SJCRH30 (cell line): Measurements from ENCODE around the gene TFPI. TPM values are rescaled to one million over a fixed set of nuclear protein-coding genes. Genes with fewer than 3 reads are reported as not detected.
"Not testable (repeated sequence)": the region's sequence is repeated elsewhere in the genome, so short reads cannot be mapped to it uniquely, and the experiment has no call there.

Experiments
- DNase-seq, 2 experiments: peaks; one replicate each; pipeline ENCODE4 v3.0.0-alpha.2; 2015 to 2020
- H3K27ac ChIP-seq: fragments of 250-450 bp; sonication (Bioruptor Pico); 2 replicates; pipeline ENCODE4 v1.5.1; 2020; ENCODE audit warnings: mild to moderate bottlenecking, moderate library complexity
- H3K27me3 ChIP-seq: fragments of 250-450 bp; sonication (Bioruptor Pico); 2 replicates; pipeline ENCODE4 v1.5.1; 2020; ENCODE audit warnings: mild to moderate bottlenecking, moderate library complexity
- H3K36me3 ChIP-seq: fragments of 250-450 bp; sonication (Bioruptor Pico); 2 replicates; pipeline ENCODE4 v1.5.1; 2020; ENCODE audit warnings: mild to moderate bottlenecking, moderate library complexity
- H3K4me1 ChIP-seq: fragments of 250-450 bp; sonication (Bioruptor Pico); 2 replicates; pipeline ENCODE4 v1.5.1; 2020; ENCODE audit warnings: mild to moderate bottlenecking, moderate library complexity
- H3K4me3 ChIP-seq: fragments of 250-450 bp; sonication (Bioruptor Pico); 2 replicates; pipeline ENCODE4 v1.5.1; 2020; ENCODE audit warnings: mild to moderate bottlenecking, moderate library complexity
- H3K9me3 ChIP-seq: fragments of 250-450 bp; sonication (Bioruptor Pico); replicated peaks from 2 replicates; pipeline ENCODE4 v1.5.1; 2020; ENCODE audit warnings: mild to moderate bottlenecking, moderate library complexity
- total RNA-seq: library from RNA; depleted of rRNA; stranded (reverse); fragments of >200 nt; shearing (Covaris generic); gene quantifications from 2 replicates; pipeline ENCODE4 v1.2.3, GENCODE V29; 2014; rRNA removed

TFPI gene
- 64.2 and 66.2 TPM in 2 replicates for total RNA-seq

- H3K4me1 ChIP-seq: peaks cover 20% of the 10 kb centered on the region
- no peaks in the 10 kb centered on the region; the same call in none of the 2 replicates for H3K36me3 ChIP-seq
- peak; percentile 76 to 91 for DNase-seq
- peak within 1 kb of the TSS; percentile 64 for H3K4me3 ChIP-seq
- no peaks in the 10 kb centered on the region for H3K27me3 ChIP-seq
- no peaks in the 10 kb centered on the region for H3K9me3 ChIP-seq
- H3K27ac ChIP-seq: peak within 1 kb of the TSS; percentile 81
Observed at GRCh38 chr2:187554011-187554703, at the start of gene TFPI. TSS of gene TFPI (minus strand) at chr2:187554435. CDS start at chr2:187503768, 50,667 bp downstream.

- DNase-seq: no peak
- H3K27ac ChIP-seq: no peak overlapping the region
Observed at GRCh38 chr2:187594801-187595200, 40.6 kb upstream of the TFPI start.

GRCh38 chr2:187593697-187594096, 39.5 kb upstream of the TFPI start:
- Histone ChIP-seq H3K4me3 (no peak overlapping the region), H3K27me3 (no peaks in the 10 kb centered on the region), H3K4me1 (no peaks in the 10 kb centered on the region), H3K36me3 (no peaks in the 10 kb centered on the region), H3K9me3 (no peaks in the 10 kb centered on the region; the same call in 1 of the 2 replicates), H3K27ac (no peak overlapping the region)
- no peak for DNase-seq

More at GRCh38 chr2:187594801-187595200, 40.6 kb upstream of the TFPI start:
- H3K4me3 ChIP-seq: no peak overlapping the region
- H3K27me3 ChIP-seq: no peaks in the 10 kb centered on the region
- no peaks in the 10 kb centered on the region for H3K36me3 ChIP-seq
- no peaks in the 10 kb centered on the region for H3K9me3 ChIP-seq
- no peaks in the 10 kb centered on the region for H3K4me1 ChIP-seq

GRCh38 chr2:187593098-187593497, 38.9 kb upstream of the TFPI start:
- Histone ChIP-seq H3K27me3 (no peaks in the 10 kb centered on the region), H3K4me1 (no peaks in the 10 kb centered on the region), H3K36me3 (no peaks in the 10 kb centered on the region), H3K4me3 (no peak overlapping the region), H3K9me3 (no peaks in the 10 kb centered on the region; the same call in 1 of the 2 replicates), H3K27ac (no peak overlapping the region)
- DNase-seq: no peak

- no peaks in the 10 kb centered on the region for H3K4me1 ChIP-seq
- H3K9me3 ChIP-seq: no peaks in the 10 kb centered on the region; the same call in 1 of the 2 replicates
- H3K4me3 ChIP-seq: no peak overlapping the region
- no peaks in the 10 kb centered on the region for H3K36me3 ChIP-seq
- DNase-seq: no peak
- no peak overlapping the region for H3K27ac ChIP-seq
- H3K27me3 ChIP-seq: no peaks in the 10 kb centered on the region
Observed at GRCh38 chr2:187590175-187590574, 35.9 kb upstream of the TFPI start.

GRCh38 chr2:187586011-187586641, 31.9 kb upstream of the TFPI start:
- DNase-seq: no peak
- H3K36me3 ChIP-seq: no peaks in the 10 kb centered on the region
- peaks cover 2% of the 10 kb centered on the region for H3K4me1 ChIP-seq
- H3K27me3 ChIP-seq: no peaks in the 10 kb centered on the region
- H3K27ac ChIP-seq: no peak overlapping the region
- H3K4me3 ChIP-seq: no peak overlapping the region
- no peaks in the 10 kb centered on the region; the same call in 1 of the 2 replicates for H3K9me3 ChIP-seq

- Histone ChIP-seq H3K27me3 (no peaks in the 10 kb centered on the region), H3K9me3 (no peaks in the 10 kb centered on the region), H3K27ac (peak overlapping the region; percentile 19), H3K4me3 (peak overlapping the region; percentile 43), H3K4me1 (peaks cover 9% of the 10 kb centered on the region), H3K36me3 (no peaks in the 10 kb centered on the region)
- DNase-seq: peak; percentile 64 to 93
Observed at GRCh38 chr2:187581125-187581896, 27.1 kb upstream of the TFPI start.

GRCh38 chr2:187580462-187581124, 26.4 kb upstream of the TFPI start:
- peak in 1 of 2 experiments; percentile 92 for DNase-seq
- H3K36me3 ChIP-seq: no peaks in the 10 kb centered on the region
- peak overlapping the region; percentile 19 for H3K27ac ChIP-seq
- H3K4me1 ChIP-seq: peaks cover 14% of the 10 kb centered on the region
- H3K27me3 ChIP-seq: no peaks in the 10 kb centered on the region
- H3K9me3 ChIP-seq: no peaks in the 10 kb centered on the region
- peak overlapping the region; percentile 43 for H3K4me3 ChIP-seq

GRCh38 chr2:187577310-187577709, 23.1 kb upstream of the TFPI start:
- Histone ChIP-seq H3K9me3 (peaks cover 5% of the 10 kb centered on the region), H3K27ac (no peak overlapping the region), H3K27me3 (no peaks in the 10 kb centered on the region), H3K4me1 (peaks cover 22% of the 10 kb centered on the region), H3K4me3 (no peak overlapping the region), H3K36me3 (no peaks in the 10 kb centered on the region)
- DNase-seq: peak in 1 of 2 experiments; percentile 39

- Histone ChIP-seq H3K4me1 (peaks cover 22% of the 10 kb centered on the region), H3K36me3 (no peaks in the 10 kb centered on the region), H3K9me3 (peaks cover 9% of the 10 kb centered on the region), H3K27ac (no peak overlapping the region), H3K4me3 (no peak overlapping the region), H3K27me3 (no peaks in the 10 kb centered on the region)
- DNase-seq: no peak
Observed at GRCh38 chr2:187576906-187577305, 22.7 kb upstream of the TFPI start.

- no peak for DNase-seq
- Histone ChIP-seq H3K27ac (no peak overlapping the region), H3K4me1 (peaks cover 16% of the 10 kb centered on the region), H3K36me3 (no peaks in the 10 kb centered on the region), H3K4me3 (no peak overlapping the region), H3K27me3 (no peaks in the 10 kb centered on the region), H3K9me3 (peaks cover 9% of the 10 kb centered on the region)
Observed at GRCh38 chr2:187575751-187576067, 21.5 kb upstream of the TFPI start.

GRCh38 chr2:187574969-187575750, 20.9 kb upstream of the TFPI start:
- no peak overlapping the region for H3K4me3 ChIP-seq
- H3K9me3 ChIP-seq: peaks cover 9% of the 10 kb centered on the region
- peaks cover 13% of the 10 kb centered on the region for H3K4me1 ChIP-seq
- DNase-seq: peak in 1 of 2 experiments; percentile 34
- no peaks in the 10 kb centered on the region for H3K27me3 ChIP-seq
- H3K27ac ChIP-seq: no peak overlapping the region; the same call in 1 of the 2 replicates
- no peaks in the 10 kb centered on the region for H3K36me3 ChIP-seq

GRCh38 chr2:187573722-187574121, 19.5 kb upstream of the TFPI start:
- Histone ChIP-seq H3K4me3 (no peak overlapping the region), H3K27ac (no peak overlapping the region), H3K4me1 (peaks cover 13% of the 10 kb centered on the region), H3K27me3 (no peaks in the 10 kb centered on the region), H3K36me3 (no peaks in the 10 kb centered on the region), H3K9me3 (peaks cover 9% of the 10 kb centered on the region)
- no peak for DNase-seq

- not testable (repeated sequence) for H3K9me3 ChIP-seq, H3K27me3 ChIP-seq, H3K27ac ChIP-seq, H3K4me3 ChIP-seq, H3K36me3 ChIP-seq, DNase-seq
- H3K4me1 ChIP-seq: peaks cover 13% of the 10 kb centered on the region
Observed at GRCh38 chr2:187571996-187572395, 17.8 kb upstream of the TFPI start.
